MM.1S (cell line): ENCODE data around the gene INPP4A.

Experiments used
- CTCF ChIP-seq: fragments of 300-600 bp; sonication (generic); IDR thresholded peaks from 2 replicates; pipeline ENCODE4 v1.5.1; 2016; ENCODE audit warnings: antibody characterized with exemption, low read length, mixed read lengths
- EZH2phosphoT487 ChIP-seq: fragments of 300-600 bp; sonication (generic); IDR thresholded peaks from 2 replicates; pipeline ENCODE4 v1.6.1; 2018; ENCODE audit warnings: antibody characterized with exemption, low read length

- TF ChIP-seq CTCF (no peak), EZH2phosphoT487 (no peak)
These were observed 30.4 kb downstream of the INPP4A start for GRCh38 chr2:98474979-98475632.
